ENCODE data around the gene PPP3R1.

GRCh38 chr2:68256093-68256450 is 3.7 kb upstream of the PPP3R1 start:
- TF ChIP-seq CTCF (IDR thresholded peaks at IDR 0.05), result no peak
- no peak for TF ChIP-seq POLR2A (IDR thresholded peaks at IDR 0.05)
